Mucosa of stomach (tissue), 1 donor: ENCODE results near the gene NRXN2.

Experiments
- H3K27me3 ChIP-seq: one replicate; pipeline ENCODE4 v1.7.0; 2013; ENCODE audit warnings: mild to moderate bottlenecking, low read length; ENCODE audit not compliant: control insufficient read depth, insufficient read depth
- H3K36me3 ChIP-seq: one replicate; pipeline ENCODE4 v1.7.0; 2013; ENCODE audit warnings: low read length; ENCODE audit not compliant: control insufficient read depth, insufficient read depth
- H3K4me1 ChIP-seq: one replicate; pipeline ENCODE4 v1.7.0; 2013; ENCODE audit warnings: mild to moderate bottlenecking, low read length; ENCODE audit not compliant: control insufficient read depth, insufficient read depth
- H3K4me3 ChIP-seq: one replicate; pipeline ENCODE4 v1.7.0; 2013; ENCODE audit warnings: low read length
- H3K9ac ChIP-seq: one replicate; pipeline ENCODE4 v1.7.0; 2013; ENCODE audit warnings: mild to moderate bottlenecking, low read length, moderate library complexity
- H3K9me3 ChIP-seq: one replicate; pipeline ENCODE4 v1.7.0; 2013; ENCODE audit warnings: mild to moderate bottlenecking, low read length, moderate library complexity; ENCODE audit not compliant: control insufficient read depth
- donor health status: Pancreatic carcinoma.

NRXN2 gene

GRCh38 chr11:64641596-64642417 is 81.2 kb downstream of the NRXN2 start:
- H3K9ac ChIP-seq: no peak overlapping the region
- H3K36me3 ChIP-seq: no peaks in the 10 kb centered on the region
- H3K9me3 ChIP-seq: no peaks in the 10 kb centered on the region
- peaks cover 92% of the 10 kb centered on the region for H3K27me3 ChIP-seq
- H3K4me3 ChIP-seq: no peak overlapping the region
- peaks cover 6% of the 10 kb centered on the region for H3K4me1 ChIP-seq

GRCh38 chr11:64639885-64640284 is 83.1 kb downstream of the NRXN2 start:
- H3K27me3 ChIP-seq: peaks cover 84% of the 10 kb centered on the region

GRCh38 chr11:64638829-64639228 is 84.2 kb downstream of the NRXN2 start:
- Histone ChIP-seq H3K4me3 (no peak overlapping the region), H3K4me1 (peaks cover 6% of the 10 kb centered on the region), H3K9me3 (no peaks in the 10 kb centered on the region), H3K9ac (no peak overlapping the region), H3K27me3 (peaks cover 80% of the 10 kb centered on the region), H3K36me3 (no peaks in the 10 kb centered on the region)

More at GRCh38 chr11:64639885-64640284, 83.1 kb downstream of the NRXN2 start:
- Histone ChIP-seq H3K36me3 (no peaks in the 10 kb centered on the region), H3K4me3 (no peak overlapping the region), H3K9me3 (no peaks in the 10 kb centered on the region), H3K4me1 (peaks cover 6% of the 10 kb centered on the region), H3K9ac (no peak overlapping the region)

GRCh38 chr11:64638018-64638665 is 84.9 kb downstream of the NRXN2 start:
- H3K4me1 ChIP-seq: peaks cover 6% of the 10 kb centered on the region
- no peak overlapping the region for H3K9ac ChIP-seq
- H3K27me3 ChIP-seq: peaks cover 77% of the 10 kb centered on the region
- no peaks in the 10 kb centered on the region for H3K9me3 ChIP-seq
- no peaks in the 10 kb centered on the region for H3K36me3 ChIP-seq
- H3K4me3 ChIP-seq: no peak overlapping the region

GRCh38 chr11:64637334-64638017 is 85.5 kb downstream of the NRXN2 start:
- Histone ChIP-seq H3K36me3 (no peaks in the 10 kb centered on the region), H3K9me3 (no peaks in the 10 kb centered on the region), H3K4me1 (peaks cover 6% of the 10 kb centered on the region), H3K9ac (no peak overlapping the region), H3K4me3 (no peak overlapping the region), H3K27me3 (peaks cover 72% of the 10 kb centered on the region)

GRCh38 chr11:64633555-64634159 is 89.3 kb downstream of the NRXN2 start:
- no peak overlapping the region for H3K4me3 ChIP-seq
- H3K27me3 ChIP-seq: peaks cover 49% of the 10 kb centered on the region
- H3K36me3 ChIP-seq: no peaks in the 10 kb centered on the region
- H3K9me3 ChIP-seq: no peaks in the 10 kb centered on the region
- H3K4me1 ChIP-seq: peaks cover 6% of the 10 kb centered on the region
- no peak overlapping the region for H3K9ac ChIP-seq

GRCh38 chr11:64632654-64633053 is 90.3 kb downstream of the NRXN2 start:
- Histone ChIP-seq H3K4me1 (peaks cover under 1% of the 10 kb centered on the region), H3K4me3 (no peak overlapping the region), H3K27me3 (peaks cover 39% of the 10 kb centered on the region), H3K36me3 (no peaks in the 10 kb centered on the region), H3K9me3 (no peaks in the 10 kb centered on the region), H3K9ac (no peak overlapping the region)

GRCh38 chr11:64632237-64632636 is 90.8 kb downstream of the NRXN2 start:
- Histone ChIP-seq H3K9ac (no peak overlapping the region), H3K4me3 (no peak overlapping the region), H3K4me1 (no peaks in the 10 kb centered on the region), H3K36me3 (no peaks in the 10 kb centered on the region), H3K9me3 (no peaks in the 10 kb centered on the region), H3K27me3 (peaks cover 35% of the 10 kb centered on the region)

GRCh38 chr11:64631675-64632074 is 91.3 kb downstream of the NRXN2 start:
- H3K36me3 ChIP-seq: no peaks in the 10 kb centered on the region
- H3K9ac ChIP-seq: no peak overlapping the region
- H3K4me3 ChIP-seq: no peak overlapping the region
- peaks cover 30% of the 10 kb centered on the region for H3K27me3 ChIP-seq
- no peaks in the 10 kb centered on the region for H3K9me3 ChIP-seq
- H3K4me1 ChIP-seq: no peaks in the 10 kb centered on the region

GRCh38 chr11:64629796-64630562 is 93.0 kb downstream of the NRXN2 start:
- Histone ChIP-seq H3K4me3 (no peak overlapping the region), H3K4me1 (no peaks in the 10 kb centered on the region), H3K27me3 (peaks cover 22% of the 10 kb centered on the region), H3K9me3 (no peaks in the 10 kb centered on the region), H3K36me3 (no peaks in the 10 kb centered on the region), H3K9ac (no peak overlapping the region)

GRCh38 chr11:64629103-64629502 is 93.9 kb downstream of the NRXN2 start:
- Histone ChIP-seq H3K36me3 (no peaks in the 10 kb centered on the region), H3K4me3 (no peak overlapping the region), H3K9me3 (no peaks in the 10 kb centered on the region), H3K9ac (no peak overlapping the region), H3K4me1 (no peaks in the 10 kb centered on the region), H3K27me3 (peaks cover 17% of the 10 kb centered on the region)
